ENCODE results near the gene CAMTA1.
"Not testable (repeated sequence)": the region's sequence is repeated elsewhere in the genome, so short reads cannot be mapped to it uniquely, and the experiment has no call there.

CAMTA1 gene

DNA sequence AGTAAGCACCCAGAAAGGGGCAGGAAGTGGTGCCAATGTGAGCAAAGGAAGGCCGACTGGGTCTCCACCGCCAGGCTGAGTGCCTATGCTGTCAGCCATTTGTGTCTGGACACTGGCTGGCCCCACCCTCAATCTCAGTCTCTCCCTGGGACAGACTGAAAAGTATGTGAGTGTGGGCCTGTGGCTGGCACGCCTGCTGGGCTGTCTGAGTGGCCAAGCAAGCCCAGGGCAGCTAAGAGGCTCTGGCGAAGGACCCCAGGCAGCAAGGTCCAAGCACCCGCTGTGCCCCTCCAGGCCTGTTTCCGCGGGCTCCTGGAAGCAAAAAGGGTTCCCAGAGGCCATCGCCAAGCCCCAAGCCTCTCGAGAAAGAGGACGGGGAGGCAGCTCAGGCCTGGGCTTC lies 892.6 kb downstream of the CAMTA1 start:
- no peak for DNase-seq

DNA sequence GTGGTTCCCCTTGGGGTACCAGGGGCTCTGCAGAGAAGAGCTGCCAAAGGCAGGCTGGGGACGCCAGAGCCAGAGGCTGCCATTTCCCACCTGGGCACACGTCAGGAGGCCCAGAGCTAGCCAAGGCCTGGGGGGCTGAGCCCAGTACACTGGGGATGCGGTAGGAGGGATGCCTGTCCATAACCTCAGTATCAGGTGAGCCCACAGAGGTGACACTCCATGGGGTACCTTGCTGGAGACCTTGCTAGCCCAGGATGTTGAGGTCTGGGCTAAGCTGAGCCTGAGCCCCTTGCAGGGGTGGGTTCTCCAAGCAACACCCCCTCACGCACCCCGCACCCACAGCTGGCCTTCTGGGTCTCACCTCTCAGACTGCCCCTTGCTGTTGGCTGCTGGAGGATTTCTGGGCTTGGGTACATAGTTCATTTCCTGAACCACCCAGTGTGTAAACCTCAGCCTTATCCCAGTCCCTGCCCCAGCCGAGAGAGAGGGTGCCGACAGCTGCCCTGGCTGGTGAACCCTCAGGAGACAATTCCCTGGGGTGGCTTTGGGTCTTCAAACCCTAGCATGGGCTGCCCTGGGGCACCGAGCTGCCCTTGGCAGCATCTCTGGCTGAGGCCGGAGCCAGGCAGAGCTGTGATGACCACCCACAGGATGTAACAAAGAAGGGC lies 893.4 kb downstream of the CAMTA1 start:
- no peak for DNase-seq

- DNase-seq, result no peak
Measured at GRCh38 chr1:7679159-7679872, 894.1 kb downstream of the CAMTA1 start.

GRCh38 chr1:7679873-7680206 lies 894.6 kb downstream of the CAMTA1 start:
- no peak for DNase-seq

GRCh38 chr1:7680207-7680954 lies 895.1 kb downstream of the CAMTA1 start:
- DNase-seq, result peak; percentile 49

DNA sequence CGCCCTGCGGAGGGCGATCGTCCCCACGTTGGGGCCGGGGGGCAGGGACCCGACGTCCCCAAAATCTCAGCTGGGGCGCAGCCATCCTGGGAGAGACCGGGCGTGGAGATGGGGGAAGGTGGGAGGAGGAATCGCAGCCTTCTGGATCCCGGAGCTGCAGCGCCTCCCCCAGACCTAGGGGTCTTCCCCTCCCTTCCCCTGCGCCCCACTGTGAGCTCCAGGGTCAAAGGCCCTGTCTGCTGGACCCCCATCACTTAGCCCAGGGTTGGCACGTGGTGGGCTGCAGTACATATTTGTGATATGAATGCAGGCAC lies 895.7 kb downstream of the CAMTA1 start:
- no peak for DNase-seq

GRCh38 chr1:7681401-7681800 lies 896.1 kb downstream of the CAMTA1 start:
- no peak for DNase-seq

GRCh38 chr1:7683521-7683920 lies 898.3 kb downstream of the CAMTA1 start:
- DNase-seq, result no peak

DNA sequence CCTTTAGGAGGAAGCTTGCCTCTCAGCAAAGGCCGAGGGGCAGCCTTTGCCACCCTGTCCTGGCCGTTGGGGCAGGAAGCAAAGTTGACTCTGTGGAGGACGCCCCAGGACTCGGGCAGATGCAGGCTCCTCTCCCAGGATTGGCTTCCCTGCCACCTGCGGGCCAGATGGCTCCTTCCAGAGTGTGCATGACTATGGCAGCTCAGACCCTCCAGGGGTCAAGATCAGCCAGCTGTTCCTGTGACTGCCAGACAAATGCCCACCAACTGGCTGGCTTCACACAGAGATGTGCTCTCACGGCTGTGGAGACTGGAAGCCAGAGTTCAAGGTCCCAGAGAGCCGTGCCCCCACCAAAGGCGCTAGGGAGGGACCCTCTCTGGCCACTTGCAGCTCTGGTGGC lies 898.9 kb downstream of the CAMTA1 start:
- no peak for DNase-seq

GRCh38 chr1:7684861-7685635 lies 899.8 kb downstream of the CAMTA1 start:
- no peak for DNase-seq

DNA sequence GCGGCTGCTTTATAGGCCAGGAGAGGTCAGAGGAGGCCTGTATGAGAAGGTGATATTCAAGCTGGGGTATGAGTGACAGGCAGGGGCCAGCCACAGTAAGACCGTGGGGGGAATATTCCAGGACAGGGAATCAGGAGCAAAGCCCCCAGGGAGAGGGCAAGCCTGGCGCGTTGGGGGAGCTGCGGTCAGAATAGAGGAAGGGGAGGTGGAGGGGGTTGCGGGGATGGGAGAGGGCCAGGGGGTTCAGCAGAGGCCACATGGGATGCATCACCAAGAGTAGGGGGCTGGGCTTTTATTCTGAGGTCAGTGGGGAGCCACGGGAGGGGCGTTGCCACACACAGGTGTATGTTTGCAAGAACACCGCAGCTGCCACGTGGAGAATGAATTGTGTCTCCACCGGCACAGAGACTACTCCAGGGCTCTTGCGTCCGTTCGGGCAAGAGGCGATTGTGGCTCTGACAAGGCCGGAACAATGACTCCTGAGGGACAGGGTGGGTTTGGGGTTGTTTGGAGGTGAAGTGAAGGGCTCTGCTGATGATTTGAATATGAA lies 901.1 kb downstream of the CAMTA1 start:
- no peak for DNase-seq

DNA sequence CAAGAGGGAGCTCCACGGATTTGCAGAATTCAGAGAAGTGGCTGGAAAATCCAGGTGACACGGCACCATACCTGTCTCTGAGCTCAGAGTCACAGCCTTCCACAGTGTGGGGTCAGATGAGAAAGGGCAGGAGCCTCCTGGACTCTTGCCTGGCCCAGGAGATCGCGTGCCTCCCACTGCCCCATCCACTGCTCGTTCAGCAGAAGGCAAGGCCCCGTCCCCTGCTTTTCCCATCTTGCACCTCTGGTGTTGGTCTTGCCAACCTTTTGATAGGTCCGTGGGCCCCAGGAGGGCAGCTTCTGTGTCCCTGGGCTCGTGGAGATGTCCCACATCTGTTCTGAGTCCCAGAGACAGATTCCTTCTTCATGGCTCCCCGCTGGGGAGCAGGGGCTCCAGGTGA lies 902.2 kb downstream of the CAMTA1 start:
- DNase-seq, result no peak

DNA sequence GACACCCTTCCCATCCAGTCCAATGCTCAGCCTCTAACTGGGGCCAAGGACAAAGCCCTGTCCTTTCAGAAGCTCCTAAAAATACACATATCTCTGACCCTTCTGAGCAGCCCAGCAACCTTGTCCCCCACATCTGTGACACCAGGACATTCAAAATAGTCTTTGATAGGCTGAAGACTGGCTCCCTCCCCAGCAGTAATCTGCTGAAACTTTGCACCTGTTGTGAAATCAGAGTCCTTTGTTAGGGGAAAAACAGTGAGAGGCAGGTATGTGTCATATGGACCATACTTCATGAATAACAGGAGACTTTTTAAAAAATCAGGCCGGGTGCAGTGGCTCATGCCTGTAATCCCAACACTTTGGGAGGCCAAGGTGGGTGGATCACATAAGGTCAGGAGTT lies 903.4 kb downstream of the CAMTA1 start:
- DNase-seq, result no peak

GRCh38 chr1:7689307-7689706 lies 904.1 kb downstream of the CAMTA1 start:
- not testable (repeated sequence) for DNase-seq

DNA sequence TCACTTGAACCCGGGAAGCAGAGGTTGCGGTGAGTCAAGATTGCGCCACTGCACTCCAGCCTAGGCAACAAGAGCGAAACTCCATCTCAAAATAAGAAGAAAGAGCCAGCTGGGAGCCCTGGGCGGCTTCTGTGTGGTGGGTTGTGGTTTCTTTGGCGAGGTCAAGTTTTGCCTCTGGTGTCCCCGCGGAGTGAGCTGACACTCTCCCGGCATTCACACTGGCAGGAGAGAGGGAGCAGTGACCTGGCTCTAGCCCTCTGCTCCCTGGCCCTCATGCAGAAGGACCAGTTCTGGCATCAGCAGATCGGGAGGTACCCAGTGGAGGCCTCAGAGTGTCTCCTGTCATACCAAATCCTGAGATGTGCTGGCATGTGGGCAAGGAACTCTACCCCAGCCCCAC lies 904.8 kb downstream of the CAMTA1 start:
- no peak for DNase-seq

DNA sequence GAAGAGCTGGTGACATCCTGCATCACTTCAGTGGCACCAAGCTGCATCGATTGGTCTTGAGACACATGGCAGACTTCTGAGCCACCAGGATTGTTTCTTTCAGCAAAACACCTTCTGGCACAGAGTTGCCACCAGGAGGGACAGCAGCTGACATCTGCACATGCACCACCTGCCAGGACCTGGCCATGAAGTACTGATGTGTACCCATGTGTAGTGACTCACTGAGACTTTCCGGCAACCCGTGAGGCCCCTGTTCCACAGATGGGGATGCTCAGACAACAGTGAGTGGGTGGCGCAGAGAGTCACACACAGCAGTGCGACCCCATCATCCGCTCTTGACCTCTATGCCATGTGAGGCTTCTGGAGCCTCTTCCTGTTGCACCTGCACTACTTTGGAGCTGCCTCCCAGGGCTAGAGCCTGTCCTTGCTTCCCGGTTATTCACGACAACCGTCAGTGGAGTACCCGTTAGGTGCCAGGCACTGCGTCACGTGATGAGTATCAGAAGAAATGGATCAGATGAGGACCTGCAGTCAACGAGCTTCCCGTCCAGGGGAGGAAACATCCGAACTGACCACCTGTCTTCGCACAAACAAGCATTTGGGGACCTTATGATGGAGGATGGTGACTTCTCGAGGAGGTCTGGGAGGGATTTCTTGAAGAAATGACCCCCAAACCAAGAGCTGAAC lies 905.4 kb downstream of the CAMTA1 start:
- DNase-seq, result no peak

DNA sequence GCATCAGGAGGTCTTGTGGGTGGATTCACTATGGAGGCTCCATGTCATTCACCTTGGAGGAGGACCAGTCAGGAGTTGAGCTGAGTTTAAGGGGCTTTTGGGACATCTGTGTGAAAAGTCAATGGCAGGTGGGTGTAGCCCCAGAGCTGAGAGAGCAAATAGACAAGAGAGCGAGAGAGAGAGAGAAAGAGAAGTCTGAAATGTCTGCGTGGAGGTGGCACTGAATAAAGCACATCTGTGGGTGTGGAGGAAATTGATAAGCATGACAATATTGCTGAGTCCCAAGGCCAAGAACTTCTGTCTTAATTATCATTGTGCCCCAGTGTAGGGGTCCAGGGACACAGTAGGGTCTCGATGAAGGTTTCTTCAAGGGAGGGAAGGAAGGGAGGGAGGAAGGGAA lies 906.3 kb downstream of the CAMTA1 start:
- no peak for DNase-seq

- DNase-seq, result no peak
Measured at GRCh38 chr1:7692005-7692404, 906.8 kb downstream of the CAMTA1 start.

GRCh38 chr1:7693037-7693436 lies 907.8 kb downstream of the CAMTA1 start:
- DNase-seq, result not testable (repeated sequence)

DNA sequence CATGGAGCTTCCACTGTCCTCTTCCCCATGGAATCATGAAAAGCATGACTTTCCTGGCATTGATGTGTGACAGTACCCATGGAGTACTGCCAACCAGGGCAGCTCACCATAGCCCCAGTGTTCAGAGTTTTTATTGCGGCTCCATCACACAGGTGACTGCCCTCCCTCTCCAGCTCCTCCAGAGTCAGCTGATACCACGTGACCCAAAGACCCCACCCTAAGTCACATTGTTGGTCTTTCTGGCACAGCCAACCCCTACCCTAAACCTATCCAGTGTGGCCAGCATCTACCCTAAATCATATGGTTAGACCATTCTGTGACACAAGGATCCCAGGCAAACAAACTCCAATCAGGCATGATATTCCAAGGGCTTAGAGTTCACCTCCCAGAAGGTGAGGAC lies 908.4 kb downstream of the CAMTA1 start:
- DNase-seq, result no peak

- no peak for DNase-seq
Measured at GRCh38 chr1:7694600-7695496, 909.6 kb downstream of the CAMTA1 start.
